Endothelial cell of umbilical vein (primary cell): Measurements from ENCODE around the gene LTBP2. TPM values are rescaled to one million over a fixed set of nuclear protein-coding genes. Genes with fewer than 3 reads are reported as not detected.

Experiments used
- BruUV-seq: library from RNA; stranded (reverse); fragments of 400-500 nt; replicated peaks from 2 replicates; lab custom pipeline; 2021; lab: Mats Ljungman, UMichigan
- CTCF ChIA-PET: fragments of 300-600, 350-600 bp; sonication (Branson Sonifier 250); formaldehyde crosslinking; loops from one replicate; lab custom pipeline; 2021; ENCODE audit warnings: antibody characterized with exemption, inconsistent platforms; lab: Charles Lee
- POLR2A ChIA-PET: fragments of 300-600, 350-600 bp; sonication (Branson Sonifier 250); formaldehyde crosslinking; loops from one replicate; lab custom pipeline; 2021; ENCODE audit warnings: antibody characterized with exemption, inconsistent platforms; lab: Charles Lee
- DNase-seq: peaks from one replicate; pipeline ENCODE4 v3.0.0-alpha.2; 2011; ENCODE audit warnings: low read depth, low spot score
- FAIRE-seq: peaks from 2 replicates; lab custom pipeline; 2011; peaks lifted over from hg19 to GRCh38; lab: Jason Lieb, UNC
- H2AFZ ChIP-seq: 2 replicates; pipeline ENCODE4 v1.6.0; 2012; ENCODE audit warnings: low read depth, low read length, control low read depth, inconsistent platforms
- H3K27ac ChIP-seq: 2 replicates; pipeline ENCODE4 v1.5.1; 2011; ENCODE audit warnings: low read depth, mild to moderate bottlenecking, control low read depth, low read length, moderate library complexity; ENCODE audit not compliant: insufficient read depth
- H3K27me3 ChIP-seq, 2 experiments: 2 replicates each; pipeline versions ENCODE4 v1.6.0 to v1.6.1; 2011; ENCODE audit warnings: low read length in 2 of 2, mixed read lengths in 1 of 2; ENCODE audit not compliant: control insufficient read depth in 2 of 2, insufficient read depth in 2 of 2
- H3K36me3 ChIP-seq, 2 experiments: 2 replicates in 1 of 2; 3 replicates in 1 of 2; pipeline ENCODE4 v1.5.1; 2011; ENCODE audit warnings: low read length in 2 of 2, mild to moderate bottlenecking in 1 of 2, moderate library complexity in 1 of 2; ENCODE audit not compliant: control insufficient read depth in 2 of 2, insufficient read depth in 2 of 2; ENCODE audit errors: extremely low read depth in 1 of 2
- H3K4me1 ChIP-seq: 3 replicates; pipeline ENCODE4 v1.5.1; 2011; ENCODE audit warnings: mild to moderate bottlenecking, low read length; ENCODE audit not compliant: control insufficient read depth, insufficient read depth; ENCODE audit errors: extremely low read depth
- H3K4me2 ChIP-seq: 2 replicates; pipeline ENCODE4 v1.6.1; 2011; ENCODE audit warnings: low read length, control low read depth, mixed read lengths; ENCODE audit not compliant: insufficient read depth
- H3K4me3 ChIP-seq, 3 experiments: fragments of 200-600 bp in 1 of 3; sonication (generic), shearing (Covaris generic) in 1 of 3; replicated peaks in 1 of 3; 2 replicates each; pipeline ENCODE4 v1.5.1; 2011 to 2016; ENCODE audit warnings: control low read depth in 3 of 3, low read length in 3 of 3, mild to moderate bottlenecking in 2 of 3, inconsistent platforms in 1 of 3, low read depth in 1 of 3, moderate library complexity in 1 of 3; ENCODE audit not compliant: insufficient read depth in 1 of 3
- H3K79me2 ChIP-seq: 2 replicates; pipeline ENCODE4 v1.6.0; 2012; ENCODE audit warnings: low read length, inconsistent platforms; ENCODE audit not compliant: control insufficient read depth, insufficient read depth
- H3K9ac ChIP-seq: replicated peaks from 2 replicates; pipeline ENCODE3; 2011; ENCODE audit warnings: low read length, control low read depth; ENCODE audit not compliant: insufficient read depth; ENCODE audit errors: extremely low read depth
- H3K9me1 ChIP-seq: replicated peaks from 3 replicates; pipeline ENCODE4 v1.6.0; 2011; ENCODE audit warnings: mild to moderate bottlenecking, low read length; ENCODE audit not compliant: control insufficient read depth, insufficient read depth; ENCODE audit errors: extremely low read depth
- H3K9me3 ChIP-seq: replicated peaks from 2 replicates; pipeline ENCODE4 v1.5.1; 2012; ENCODE audit warnings: low read length, inconsistent platforms; ENCODE audit not compliant: control insufficient read depth, insufficient read depth
- H4K20me1 ChIP-seq: replicated peaks from 2 replicates; pipeline ENCODE3; 2011; ENCODE audit warnings: mild to moderate bottlenecking, low read length; ENCODE audit not compliant: control insufficient read depth, insufficient read depth; ENCODE audit errors: extremely low read depth
- CTCF ChIP-seq, 2 donors: IDR thresholded peaks; 1 replicate in 1 of 2; 2 replicates in 1 of 2; pipeline ENCODE4 v1.5.1; 2011; ENCODE audit warnings: low read length in 2 of 2, mild to moderate bottlenecking in 2 of 2, moderate library complexity in 2 of 2, control low read depth in 1 of 2, inconsistent platforms in 1 of 2, low read depth in 1 of 2; ENCODE audit not compliant: insufficient read depth in 1 of 2; ENCODE audit errors: extremely low read depth in 1 of 2
- EZH2 ChIP-seq: IDR thresholded peaks from 2 replicates; pipeline ENCODE4 v1.6.1; 2012; ENCODE audit warnings: borderline replicate concordance, low read depth, mild to moderate bottlenecking, moderate library complexity, low read length, inconsistent platforms; ENCODE audit not compliant: severe bottlenecking
- FOS ChIP-seq: IDR thresholded peaks from 2 replicates; pipeline ENCODE4 v1.6.1; 2011; ENCODE audit warnings: mild to moderate bottlenecking, low read length, moderate library complexity, borderline replicate concordance; ENCODE audit not compliant: insufficient read depth
- GATA2 ChIP-seq: IDR thresholded peaks from 2 replicates; pipeline ENCODE4 v1.7.0; 2011; ENCODE audit warnings: low read depth, mild to moderate bottlenecking, moderate library complexity, mixed read lengths, low read length; ENCODE audit not compliant: insufficient read length, insufficient read depth
- JUN ChIP-seq: IDR thresholded peaks from 2 replicates; pipeline ENCODE4 v1.6.1; 2011; ENCODE audit warnings: borderline replicate concordance, low read depth; ENCODE audit not compliant: insufficient read length, insufficient read depth
- MAX ChIP-seq: IDR thresholded peaks from 2 replicates; pipeline ENCODE4 v1.6.1; 2011; ENCODE audit not compliant: insufficient read depth, insufficient read length
- MYC ChIP-seq: IDR thresholded peaks from one replicate; pipeline ENCODE4 v1.6.1; 2011; ENCODE audit warnings: mild to moderate bottlenecking, low read depth, low read length
- POLR2A ChIP-seq: IDR thresholded peaks from 2 replicates; pipeline ENCODE4 v1.6.1; 2012; ENCODE audit warnings: low read depth, mild to moderate bottlenecking, control low read depth, low read length
- POLR2AphosphoS5 ChIP-seq: IDR thresholded peaks from 2 replicates; pipeline ENCODE4 v1.6.1; 2012; ENCODE audit warnings: low read depth, mild to moderate bottlenecking, control low read depth, low read length, moderate library complexity; ENCODE audit not compliant: insufficient read depth
- dilution Hi-C: fragments of 300-500 bp; cut with MboI; formaldehyde crosslinking; loops from one replicate; pipeline ENCODE4 v1.15.0; 2019; ENCODE audit warnings: low sequenced_read_pairs; ENCODE audit not compliant: extremely low pct_ligation_motif_present
- intact Hi-C: fragments of 100-400 bp; cut with micrococcal nuclease; formaldehyde crosslinking; loops from one replicate; pipeline ENCODE4 v1.10.0; 2022
- polyA plus RNA-seq, 4 experiments: library from polyadenylated mRNA; depleted of rRNA in 3 of 4; stranded (reverse) in 3 of 4; unstranded in 1 of 4; fragments of >200 nt; gene quantifications; 2 replicates each; pipeline versions ENCODE4 v1.2.1 to v1.2.3, GENCODE V29; 2011 to 2012; ENCODE audit warnings: missing spikeins in 1 of 4
- total RNA-seq: library from RNA; stranded (reverse); gene quantifications from 2 replicates; pipeline ENCODE4 v1.2.3, GENCODE V29; 2021

LTBP2 gene
- total and polyA plus RNA-seq, 2 donors (not counting 3 experiments of a cell fraction or from before 2014, with no cell fraction given): 209 to 268 TPM

GRCh38 chr14:74599321-74599761 lies 12.7 kb downstream of the LTBP2 start:
- Histone ChIP-seq H3K27me3 (no peaks in the 10 kb centered on the region), H3K9me1 (no peaks in the 10 kb centered on the region), H3K9ac (no peak overlapping the region), H3K4me2 (no peak overlapping the region), H2AFZ (no peak overlapping the region), H3K4me1 (peaks cover 16% of the 10 kb centered on the region), H3K27ac (no peak overlapping the region), H3K9me3 (no peaks in the 10 kb centered on the region), H4K20me1 (no peaks in the 10 kb centered on the region), H3K36me3 (peaks cover 30 to 36% of the 10 kb centered on the region in 2 experiments), H3K79me2 (peaks cover 97% of the 10 kb centered on the region), H3K4me3 (no peak overlapping the region)
- TF ChIP-seq POLR2A: no peak
- TF ChIP-seq POLR2AphosphoS5: no peak
- no peak for TF ChIP-seq EZH2
- no peak for TF ChIP-seq MYC
- TF ChIP-seq FOS: no peak
- TF ChIP-seq JUN: no peak
- no peak for TF ChIP-seq MAX
- TF ChIP-seq CTCF (IDR thresholded peaks at IDR 0.05; ENCODE audit: extremely low read depth in 1 of 2, insufficient read depth in 1 of 2, low read depth in 1 of 2, low read length in 2 of 2): no peak
- TF ChIP-seq GATA2: no peak
- intact Hi-C loops: no loop called here
- dilution Hi-C loops: no loop called here
- POLR2A ChIA-PET: no interaction called here
- FAIRE-seq (no peak), DNase-seq (peak; percentile 29)
- CTCF ChIA-PET: interaction anchor here (1.3 to 1.5 kb wide), 3 partner anchors 9 to 15 kb away, joined by 3 to 5 read pairs (median 4); no protein-coding TSS in a partner anchor
- BruUV-seq: no TSS peak
